ENCODE data around the gene SFXN5.

SFXN5 gene

DNA sequence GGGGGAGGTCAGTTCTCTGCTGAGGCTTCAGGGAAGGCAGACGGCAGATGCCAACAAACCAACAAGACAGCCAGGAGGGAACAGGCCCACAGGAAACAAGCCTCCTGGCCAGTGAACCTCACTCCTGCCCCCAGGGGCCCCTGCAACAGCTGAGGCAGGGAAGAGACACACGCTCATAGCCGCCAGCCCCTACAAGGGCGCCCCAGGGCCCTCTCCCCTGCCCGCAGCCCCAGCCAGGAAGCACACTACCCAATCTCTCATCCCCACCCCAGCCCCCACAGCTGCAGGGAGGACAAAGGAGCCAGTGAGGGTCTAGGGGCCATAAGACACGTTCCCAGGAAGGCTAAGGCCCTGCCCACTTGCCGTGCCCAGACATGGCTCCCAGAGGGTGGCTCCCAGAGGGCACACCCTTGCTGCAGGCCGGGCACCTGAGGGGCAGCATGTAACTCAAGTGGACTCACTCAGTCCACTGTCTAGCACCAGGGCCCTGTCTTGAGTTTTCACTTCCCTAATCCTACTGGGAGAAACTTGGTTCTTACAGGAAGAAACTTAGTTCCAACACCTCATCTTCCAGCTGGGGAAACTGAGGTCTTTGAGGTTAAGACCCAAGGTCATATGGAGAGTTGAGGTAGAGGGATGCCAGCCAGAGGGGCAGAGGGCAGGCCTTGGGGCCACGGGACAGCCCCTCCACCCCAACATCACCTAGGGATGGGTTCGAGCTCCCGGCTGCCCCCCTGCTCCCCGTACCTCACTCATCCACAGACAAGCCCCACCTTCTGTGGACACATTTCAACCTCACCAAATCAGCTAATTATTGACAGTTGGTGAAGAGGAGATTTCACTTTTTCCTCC is 116.9 kb downstream of the SFXN5 start:
- peaks cover 4% of the 10 kb centered on the region for H3K36me3 Mint-ChIP-seq (ENCODE audit: low read depth)
- H3K27ac Mint-ChIP-seq: peak overlapping the region; percentile 89
- H3K27me3 Mint-ChIP-seq (ENCODE audit: low read depth): no peaks in the 10 kb centered on the region
- H3K4me1 Mint-ChIP-seq (ENCODE audit: low read depth): peaks cover 37% of the 10 kb centered on the region
- H3K4me3 Mint-ChIP-seq: peak overlapping the region; percentile 86
- H3K9me3 Mint-ChIP-seq: no peaks in the 10 kb centered on the region

- Mint-ChIP-seq H3K9me3 (no peaks in the 10 kb centered on the region), H3K4me1 (ENCODE audit: low read depth) (peaks cover 36% of the 10 kb centered on the region), H3K27ac (peak overlapping the region; percentile 89), H3K36me3 (ENCODE audit: low read depth) (peaks cover 4% of the 10 kb centered on the region), H3K27me3 (ENCODE audit: low read depth) (no peaks in the 10 kb centered on the region), H3K4me3 (peak overlapping the region; percentile 86)
Measured at GRCh38 chr2:72953976-72954375, 117.5 kb downstream of the SFXN5 start.

- Mint-ChIP-seq H3K4me3 (peak overlapping the region; percentile 86), H3K27me3 (ENCODE audit: low read depth) (no peaks in the 10 kb centered on the region), H3K27ac (peak overlapping the region; percentile 89), H3K4me1 (ENCODE audit: low read depth) (peaks cover 39% of the 10 kb centered on the region), H3K36me3 (ENCODE audit: low read depth) (peaks cover 4% of the 10 kb centered on the region), H3K9me3 (no peaks in the 10 kb centered on the region)
Measured at GRCh38 chr2:72953528-72953927, 118.0 kb downstream of the SFXN5 start.

- Mint-ChIP-seq H3K27me3 (ENCODE audit: low read depth) (no peaks in the 10 kb centered on the region), H3K4me1 (ENCODE audit: low read depth) (peaks cover 36% of the 10 kb centered on the region), H3K9me3 (no peaks in the 10 kb centered on the region), H3K36me3 (ENCODE audit: low read depth) (peaks cover 4% of the 10 kb centered on the region), H3K27ac (peak overlapping the region; percentile 89), H3K4me3 (peak overlapping the region; percentile 86)
Measured at GRCh38 chr2:72952961-72953360, 118.6 kb downstream of the SFXN5 start.

DNA sequence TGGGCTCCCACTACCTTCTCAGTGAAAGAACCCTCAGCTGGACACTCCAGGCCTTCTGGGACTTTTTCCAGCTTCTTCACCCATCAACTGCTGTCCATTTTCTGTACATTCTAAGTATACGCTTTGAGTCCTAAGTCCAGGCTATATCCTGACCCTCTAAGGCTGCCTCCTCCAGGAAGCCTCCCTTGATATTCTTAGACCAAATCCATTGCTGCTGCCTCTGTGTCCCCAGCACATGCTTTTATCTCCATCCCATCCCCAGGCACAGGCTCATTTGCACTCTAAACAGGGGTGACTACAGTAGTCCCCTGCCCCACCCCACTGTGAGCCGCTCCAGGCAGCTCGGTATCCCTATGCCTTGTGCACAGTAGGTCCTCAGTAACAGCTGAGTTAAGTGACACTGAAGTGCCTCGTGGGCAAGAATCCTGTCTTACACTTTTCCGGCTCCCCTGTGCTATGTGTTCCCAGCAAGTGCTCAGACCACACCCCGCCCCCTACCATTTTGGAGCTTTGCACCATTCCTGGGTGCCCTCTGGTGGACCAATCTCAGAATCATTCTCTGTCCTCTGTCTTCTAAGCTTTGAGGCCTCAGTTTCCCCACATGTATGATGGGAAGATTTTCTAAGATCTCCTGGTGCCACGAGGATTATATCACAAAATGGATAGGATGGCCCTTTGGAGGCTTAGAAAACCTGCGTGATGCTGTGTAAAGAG is 119.2 kb downstream of the SFXN5 start:
- H3K27ac Mint-ChIP-seq: peak overlapping the region; percentile 38
- no peaks in the 10 kb centered on the region for H3K9me3 Mint-ChIP-seq
- H3K36me3 Mint-ChIP-seq (ENCODE audit: low read depth): peaks cover 4% of the 10 kb centered on the region
- peaks cover 36% of the 10 kb centered on the region for H3K4me1 Mint-ChIP-seq (ENCODE audit: low read depth)
- H3K4me3 Mint-ChIP-seq: no peak overlapping the region
- H3K27me3 Mint-ChIP-seq (ENCODE audit: low read depth): no peaks in the 10 kb centered on the region

- Mint-ChIP-seq H3K4me3 (no peak overlapping the region), H3K9me3 (no peaks in the 10 kb centered on the region), H3K4me1 (ENCODE audit: low read depth) (peaks cover 30% of the 10 kb centered on the region), H3K27ac (no peak overlapping the region), H3K27me3 (ENCODE audit: low read depth) (no peaks in the 10 kb centered on the region), H3K36me3 (ENCODE audit: low read depth) (no peaks in the 10 kb centered on the region)
Measured at GRCh38 chr2:72951303-72952095, 120.0 kb downstream of the SFXN5 start.

GRCh38 chr2:72950558-72951255 is 120.8 kb downstream of the SFXN5 start:
- no peaks in the 10 kb centered on the region for H3K27me3 Mint-ChIP-seq (ENCODE audit: low read depth)
- no peaks in the 10 kb centered on the region for H3K9me3 Mint-ChIP-seq
- peaks cover 30% of the 10 kb centered on the region for H3K4me1 Mint-ChIP-seq (ENCODE audit: low read depth)
- no peaks in the 10 kb centered on the region for H3K36me3 Mint-ChIP-seq (ENCODE audit: low read depth)
- H3K27ac Mint-ChIP-seq: no peak overlapping the region
- no peak overlapping the region for H3K4me3 Mint-ChIP-seq

GRCh38 chr2:72949642-72950041 is 121.9 kb downstream of the SFXN5 start:
- H3K4me3 Mint-ChIP-seq: no peak overlapping the region
- no peak overlapping the region for H3K27ac Mint-ChIP-seq
- no peaks in the 10 kb centered on the region for H3K9me3 Mint-ChIP-seq
- no peaks in the 10 kb centered on the region for H3K27me3 Mint-ChIP-seq (ENCODE audit: low read depth)
- H3K4me1 Mint-ChIP-seq (ENCODE audit: low read depth): peaks cover 22% of the 10 kb centered on the region
- no peaks in the 10 kb centered on the region for H3K36me3 Mint-ChIP-seq (ENCODE audit: low read depth)

DNA sequence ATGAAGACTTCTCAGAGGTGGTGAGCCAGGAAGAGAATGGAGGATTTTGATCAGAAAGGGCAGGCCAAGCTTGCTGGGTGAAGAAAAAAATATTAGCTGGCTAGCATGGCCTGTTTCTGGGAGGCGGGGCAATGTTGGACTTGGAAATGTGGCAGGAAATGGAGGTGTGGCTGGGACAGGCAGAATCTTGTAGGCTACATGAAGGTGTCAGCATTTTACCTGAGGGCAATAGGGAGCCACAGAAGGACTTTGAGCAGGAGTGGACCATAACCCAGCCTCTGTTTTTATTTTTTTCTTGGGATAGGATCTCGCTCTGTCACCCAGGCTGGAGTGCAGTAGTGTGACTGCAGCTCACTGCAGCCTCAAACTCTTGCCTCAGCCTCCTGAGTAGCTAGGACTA is 122.5 kb downstream of the SFXN5 start:
- Mint-ChIP-seq H3K36me3 (ENCODE audit: low read depth) (no peaks in the 10 kb centered on the region), H3K4me1 (ENCODE audit: low read depth) (peaks cover 16% of the 10 kb centered on the region), H3K27ac (no peak overlapping the region), H3K27me3 (ENCODE audit: low read depth) (no peaks in the 10 kb centered on the region), H3K4me3 (no peak overlapping the region), H3K9me3 (no peaks in the 10 kb centered on the region)

- H3K27ac Mint-ChIP-seq: no peak overlapping the region
- no peaks in the 10 kb centered on the region for H3K36me3 Mint-ChIP-seq (ENCODE audit: low read depth)
- H3K4me1 Mint-ChIP-seq (ENCODE audit: low read depth): peaks cover 8% of the 10 kb centered on the region
- H3K27me3 Mint-ChIP-seq (ENCODE audit: low read depth): no peaks in the 10 kb centered on the region
- no peaks in the 10 kb centered on the region for H3K9me3 Mint-ChIP-seq
- H3K4me3 Mint-ChIP-seq: no peak overlapping the region
Measured at GRCh38 chr2:72947952-72948830, 123.3 kb downstream of the SFXN5 start.

GRCh38 chr2:72946466-72946865 is 125.0 kb downstream of the SFXN5 start:
- Mint-ChIP-seq H3K27me3 (ENCODE audit: low read depth) (no peaks in the 10 kb centered on the region), H3K36me3 (ENCODE audit: low read depth) (no peaks in the 10 kb centered on the region), H3K27ac (no peak overlapping the region), H3K4me1 (ENCODE audit: low read depth) (peaks cover 4% of the 10 kb centered on the region), H3K9me3 (no peaks in the 10 kb centered on the region), H3K4me3 (no peak overlapping the region)

GRCh38 chr2:72945450-72946019 is 126.0 kb downstream of the SFXN5 start:
- Mint-ChIP-seq H3K4me3 (no peak overlapping the region), H3K27ac (no peak overlapping the region), H3K4me1 (ENCODE audit: low read depth) (peaks cover 4% of the 10 kb centered on the region), H3K27me3 (ENCODE audit: low read depth) (no peaks in the 10 kb centered on the region), H3K36me3 (ENCODE audit: low read depth) (no peaks in the 10 kb centered on the region), H3K9me3 (no peaks in the 10 kb centered on the region)

- Mint-ChIP-seq H3K4me1 (ENCODE audit: low read depth) (peaks cover 4% of the 10 kb centered on the region), H3K36me3 (ENCODE audit: low read depth) (no peaks in the 10 kb centered on the region), H3K27ac (no peak overlapping the region), H3K4me3 (no peak overlapping the region), H3K9me3 (no peaks in the 10 kb centered on the region), H3K27me3 (ENCODE audit: low read depth) (no peaks in the 10 kb centered on the region)
Measured at GRCh38 chr2:72944804-72945449, 126.6 kb downstream of the SFXN5 start.
